Neuronal stem cell (in vitro differentiated cells): ENCODE data around the gene RAB21.
"Not testable (repeated sequence)": the region's sequence is repeated elsewhere in the genome, so short reads cannot be mapped to it uniquely, and the experiment has no call there.

Experiments
- DNase-seq: peaks from one replicate; pipeline ENCODE4 v3.0.0-alpha.2; 2013; ENCODE audit warnings: low spot score
- H2AFZ ChIP-seq: one replicate; pipeline ENCODE4 v1.6.1; 2013; ENCODE audit warnings: mild to moderate bottlenecking, low read length, inconsistent platforms
- H2AK5ac ChIP-seq: 2 replicates; pipeline ENCODE4 v1.6.1; 2013; ENCODE audit warnings: low read depth, mild to moderate bottlenecking, inconsistent platforms, low read length, moderate library complexity, mixed read lengths
- H2BK120ac ChIP-seq: 2 replicates; pipeline ENCODE4 v1.6.1; 2013; ENCODE audit warnings: low read depth, mild to moderate bottlenecking, inconsistent platforms, low read length, moderate library complexity, mixed read lengths
- H2BK12ac ChIP-seq: one replicate; pipeline ENCODE4 v1.6.1; 2013; ENCODE audit warnings: low read length, inconsistent platforms
- H2BK15ac ChIP-seq: 2 replicates; pipeline ENCODE4 v1.6.1; 2013; ENCODE audit warnings: mild to moderate bottlenecking, low read length, inconsistent platforms, mixed read lengths
- H2BK5ac ChIP-seq: one replicate; pipeline ENCODE4 v1.6.1; 2013; ENCODE audit warnings: inconsistent platforms, mild to moderate bottlenecking, low read length, moderate library complexity
- H3K14ac ChIP-seq: one replicate; pipeline ENCODE4 v1.6.1; 2013; ENCODE audit warnings: low read length, inconsistent platforms
- H3K18ac ChIP-seq: 2 replicates; pipeline ENCODE4 v1.6.1; 2013; ENCODE audit warnings: low read length, inconsistent platforms
- H3K23ac ChIP-seq: 2 replicates; pipeline ENCODE4 v1.6.1; 2013; ENCODE audit warnings: low read depth, mild to moderate bottlenecking, mixed read lengths, low read length, inconsistent platforms; ENCODE audit not compliant: poor library complexity
- H3K27ac ChIP-seq: replicated peaks from 3 replicates; pipeline ENCODE4 v1.5.1; 2013; ENCODE audit warnings: low read length, inconsistent platforms
- H3K27me3 ChIP-seq, 3 experiments: 2 replicates each; pipeline ENCODE4 v1.6.1; 2013; ENCODE audit warnings: low read length in 3 of 3, mild to moderate bottlenecking in 2 of 3, inconsistent platforms in 1 of 3, low read depth in 1 of 3, mixed read lengths in 1 of 3, moderate library complexity in 1 of 3; ENCODE audit not compliant: control insufficient read depth in 3 of 3, insufficient read depth in 3 of 3
- H3K36me3 ChIP-seq, 2 donors: replicated peaks in 1 of 2; 2 replicates each; pipeline ENCODE4 v1.6.1; 2013; ENCODE audit warnings: low read length in 2 of 2; ENCODE audit not compliant: control insufficient read depth in 2 of 2, insufficient read depth in 2 of 2
- H3K4ac ChIP-seq: 2 replicates; pipeline ENCODE4 v1.6.1; 2013; ENCODE audit warnings: inconsistent platforms, mild to moderate bottlenecking, low read length, moderate library complexity
- H3K4me1 ChIP-seq, 2 donors: 1 replicate in 1 of 2; 2 replicates in 1 of 2; pipeline ENCODE4 v1.6.1; 2013; ENCODE audit warnings: low read length in 2 of 2, low read depth in 1 of 2; ENCODE audit not compliant: control insufficient read depth in 2 of 2, insufficient read depth in 1 of 2
- H3K4me2 ChIP-seq: one replicate; pipeline ENCODE4 v1.6.1; 2013; ENCODE audit warnings: mild to moderate bottlenecking, low read length, inconsistent platforms; ENCODE audit not compliant: insufficient read depth, poor library complexity, severe bottlenecking
- H3K4me3 ChIP-seq, 2 donors: 2 replicates each; pipeline ENCODE4 v1.5.1; 2013; ENCODE audit warnings: low read length in 2 of 2, mild to moderate bottlenecking in 2 of 2, inconsistent platforms in 1 of 2, moderate library complexity in 1 of 2
- H3K79me1 ChIP-seq: one replicate; pipeline ENCODE4 v1.6.1; 2013; ENCODE audit warnings: low read depth, mild to moderate bottlenecking, inconsistent platforms, low read length, moderate library complexity
- H3K9ac ChIP-seq: one replicate; pipeline ENCODE4 v1.6.1; 2013; ENCODE audit warnings: mild to moderate bottlenecking, low read depth, low read length, inconsistent platforms; ENCODE audit not compliant: poor library complexity
- H3K9me3 ChIP-seq, 2 donors: replicated peaks in 1 of 2; 2 replicates each; pipeline versions ENCODE3 to v1.6.1; 2013; ENCODE audit warnings: low read length in 2 of 2, mild to moderate bottlenecking in 2 of 2, inconsistent platforms in 1 of 2, low read depth in 1 of 2, mixed read lengths in 1 of 2, moderate library complexity in 1 of 2; ENCODE audit not compliant: control insufficient read depth in 2 of 2, insufficient read depth in 1 of 2
- H4K8ac ChIP-seq: one replicate; pipeline ENCODE4 v1.6.1; 2013; ENCODE audit warnings: low read depth, mild to moderate bottlenecking, inconsistent platforms, low read length, moderate library complexity
- H4K91ac ChIP-seq: one replicate; pipeline ENCODE4 v1.6.1; 2013; ENCODE audit warnings: low read length, low read depth, mild to moderate bottlenecking, inconsistent platforms; ENCODE audit not compliant: poor library complexity
- WGBS, 2 donors: extraction: QIAGEN DNeasy Blood & Tissue Kit; methylation state at CpG; one replicate each; pipeline ENCODE4 v1.1.7; 2013; ENCODE audit warnings: missing lambda C conversion rate in 2 of 2, mixed read lengths in 1 of 2; ENCODE audit not compliant: insufficient read length in 2 of 2, insufficient replicate concordance in 1 of 2; ENCODE audit errors: extremely low coverage in 2 of 2; 5-methylcytosine and 5-hydroxymethylcytosine counted together

Gene RAB21

DNA sequence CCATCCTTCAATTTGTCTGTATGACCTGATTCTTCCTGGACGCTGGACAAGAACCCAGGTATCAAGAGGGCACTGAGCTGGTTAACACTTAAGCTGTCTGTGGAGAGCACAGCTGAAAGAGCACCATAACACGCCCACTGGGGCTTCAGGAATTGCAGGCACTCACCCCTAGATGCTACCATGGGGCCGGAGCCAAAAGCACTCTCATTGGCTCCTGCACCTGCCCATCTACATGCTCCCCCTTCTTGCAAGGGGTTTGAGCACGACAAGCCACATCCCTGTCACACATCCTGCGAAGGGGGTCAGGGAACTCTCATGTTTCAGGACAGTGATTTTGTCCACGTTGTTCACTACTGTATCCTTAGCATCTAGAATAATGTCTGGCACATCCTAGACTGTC is 49.8 kb downstream of the RAB21 start:
- H3K4ac ChIP-seq: no peak overlapping the region
- no peak overlapping the region for H3K18ac ChIP-seq
- no peak overlapping the region for H2BK15ac ChIP-seq
- no peak overlapping the region for H3K4me2 ChIP-seq
- no peak overlapping the region for H3K4me3 ChIP-seq
- H2AK5ac ChIP-seq: no peak overlapping the region
- no peaks in the 10 kb centered on the region for H3K4me1 ChIP-seq
- no peak overlapping the region for H4K8ac ChIP-seq
- no peaks in the 10 kb centered on the region for H3K36me3 ChIP-seq
- H3K27me3 ChIP-seq: peaks cover 0 to 3% (median 0%) of the 10 kb centered on the region in 3 experiments
- WGBS, 2 donors: no CpG with 5 or more reads among the region's 6 CpGs
- no peak overlapping the region for H3K9ac ChIP-seq
- no peak overlapping the region for H2BK5ac ChIP-seq
- H2AFZ ChIP-seq: peak overlapping the region; percentile 49
- no peak overlapping the region for H2BK12ac ChIP-seq
- no peaks in the 10 kb centered on the region for H3K79me1 ChIP-seq
- no peak overlapping the region for H2BK120ac ChIP-seq
- no peak overlapping the region for H3K27ac ChIP-seq
- no peak overlapping the region for H3K14ac ChIP-seq
- H3K23ac ChIP-seq: no peak overlapping the region
- DNase-seq: no peak
- H4K91ac ChIP-seq: no peak overlapping the region
- no peaks in the 10 kb centered on the region for H3K9me3 ChIP-seq

DNA sequence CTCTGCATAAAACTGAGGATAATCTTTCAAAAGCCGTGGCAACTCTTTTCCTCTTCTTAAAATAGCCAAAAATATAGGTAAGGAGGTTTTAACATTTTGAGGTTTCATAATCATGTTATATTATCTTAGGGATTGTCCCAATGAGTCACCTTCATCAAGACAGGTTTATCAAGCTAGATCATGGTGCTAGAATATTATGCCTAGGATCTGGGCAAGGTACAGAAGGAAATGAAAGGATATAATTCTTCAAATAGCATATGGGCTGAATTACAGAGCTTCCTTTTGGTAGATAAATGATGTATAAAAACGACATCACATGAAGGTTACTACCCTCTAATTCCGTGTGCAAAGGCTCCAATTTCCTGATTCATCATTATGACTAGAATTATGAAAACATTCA is 56.3 kb downstream of the RAB21 start:
- Histone ChIP-seq H4K91ac (no peak overlapping the region), H3K4ac (no peak overlapping the region), H4K8ac (no peak overlapping the region), H2BK5ac (no peak overlapping the region), H3K4me1 (no peaks in the 10 kb centered on the region), H2BK15ac (no peak overlapping the region), H2AK5ac (no peak overlapping the region), H3K4me3 (no peak overlapping the region), H3K36me3 (no peaks in the 10 kb centered on the region), H2BK120ac (no peak overlapping the region), H3K23ac (no peak overlapping the region), H3K79me1 (no peaks in the 10 kb centered on the region), H3K9me3 (no peaks in the 10 kb centered on the region), H3K27ac (no peak overlapping the region), H2BK12ac (no peak overlapping the region), H2AFZ (no peak overlapping the region), H3K4me2 (no peak overlapping the region), H3K14ac (no peak overlapping the region), H3K9ac (no peak overlapping the region), H3K18ac (no peak overlapping the region), H3K27me3 (peaks cover 0 to 13% (median 0%) of the 10 kb centered on the region in 3 experiments)
- DNase-seq: no peak
- no CpG with 5 or more reads among the region's 3 CpGs for WGBS, 2 donors

GRCh38 chr12:71815242-71815641 is 60.6 kb downstream of the RAB21 start:
- not testable (repeated sequence) for H2AFZ ChIP-seq, H2BK5ac ChIP-seq, H2BK15ac ChIP-seq, H2BK12ac ChIP-seq, H3K9ac ChIP-seq, H4K8ac ChIP-seq, H3K14ac ChIP-seq, H3K23ac ChIP-seq, H4K91ac ChIP-seq, H3K27me3 ChIP-seq, H3K36me3 ChIP-seq, DNase-seq, H3K4me2 ChIP-seq, H3K79me1 ChIP-seq, H3K27ac ChIP-seq, H3K4me1 ChIP-seq, H2BK120ac ChIP-seq, H2AK5ac ChIP-seq, H3K18ac ChIP-seq, H3K9me3 ChIP-seq, H3K4me3 ChIP-seq, H3K4ac ChIP-seq
- WGBS, 2 donors: no CpG with 5 or more reads among the region's 6 CpGs

GRCh38 chr12:71822088-71822487 is 67.4 kb downstream of the RAB21 start:
- WGBS, 2 donors: no CpG with 5 or more reads among the region's 3 CpGs
- not testable (repeated sequence) for H3K9ac ChIP-seq, H4K8ac ChIP-seq

More at GRCh38 chr12:71822088-71822487, 67.4 kb downstream of the RAB21 start:
- not testable (repeated sequence) for H3K36me3 ChIP-seq, H3K4me2 ChIP-seq, DNase-seq, H2BK120ac ChIP-seq, H3K14ac ChIP-seq, H3K27ac ChIP-seq, H2BK5ac ChIP-seq, H2AFZ ChIP-seq, H4K91ac ChIP-seq, H2AK5ac ChIP-seq, H3K9me3 ChIP-seq, H3K4me1 ChIP-seq, H3K23ac ChIP-seq, H3K27me3 ChIP-seq, H3K4ac ChIP-seq, H3K18ac ChIP-seq, H2BK12ac ChIP-seq, H3K4me3 ChIP-seq, H3K79me1 ChIP-seq, H2BK15ac ChIP-seq
